ENCODE results near the gene ANKRD18A.
"Not testable (repeated sequence)": the region's sequence is repeated elsewhere in the genome, so short reads cannot be mapped to it uniquely, and the experiment has no call there.

ANKRD18A gene

DNA sequence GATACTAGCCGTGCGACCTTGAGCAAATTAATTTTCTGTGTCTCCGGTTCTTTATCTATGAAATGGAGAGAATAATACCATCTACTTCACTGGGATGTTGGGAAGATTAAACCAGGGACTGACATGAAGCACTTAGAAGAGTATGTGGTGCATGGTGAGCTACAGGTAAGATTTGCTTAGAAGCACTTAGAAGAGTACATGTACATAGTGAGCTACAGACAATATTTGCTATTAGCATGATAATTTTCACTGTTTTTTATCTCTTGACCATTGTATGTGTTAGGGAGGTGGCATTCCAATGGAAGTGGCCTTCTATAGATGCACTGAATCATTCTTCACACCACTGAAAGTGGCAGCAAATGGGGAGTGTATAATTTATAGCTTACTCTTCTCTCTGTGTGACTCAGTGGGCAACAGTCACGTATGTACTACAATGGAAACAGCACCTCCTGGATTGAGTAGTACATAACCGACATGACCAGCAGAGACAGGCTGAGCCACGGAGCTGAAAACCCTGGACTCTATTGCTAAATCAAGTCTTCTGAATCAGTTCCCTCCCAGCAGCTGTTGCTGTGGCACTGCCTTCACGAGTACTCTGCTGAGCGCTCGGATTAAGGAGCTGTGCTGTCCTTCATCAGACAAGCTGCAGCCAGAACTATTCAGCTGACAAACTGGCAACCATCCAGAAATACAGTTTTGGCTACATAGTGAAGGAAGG is 28.9 kb downstream of the ANKRD18A start:
- H4K20me1 ChIP-seq (ENCODE audit: low read depth, low read length): not testable (repeated sequence)

DNA sequence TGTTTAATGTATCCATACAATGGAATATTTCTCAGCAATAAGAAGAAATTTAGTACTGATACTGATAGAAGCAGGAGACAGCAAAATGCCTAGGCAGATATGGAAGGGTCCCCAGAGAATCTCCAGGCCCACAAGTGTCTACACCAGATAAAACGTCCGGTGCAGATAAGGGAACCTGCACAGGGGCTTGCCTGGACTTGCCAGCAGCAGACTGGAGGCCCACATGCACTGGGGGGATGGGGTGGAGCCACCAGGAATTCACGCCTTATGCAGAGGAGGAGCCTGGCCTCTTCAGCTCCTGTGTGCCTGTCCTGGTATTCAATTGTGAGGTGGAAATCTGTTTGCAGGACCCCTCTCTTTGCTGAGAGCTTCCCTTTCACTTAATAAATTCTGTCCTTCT is 36.6 kb downstream of the ANKRD18A start:
- H2AFZ ChIP-seq (ENCODE audit: low read depth, low read length, severe bottlenecking); H3K27me3 ChIP-seq (ENCODE audit: low read length); H3K4me3 ChIP-seq (ENCODE audit: insufficient read depth, low read length, poor library complexity, severe bottlenecking); H3K9me3 ChIP-seq (ENCODE audit: insufficient read depth, low read length); H3K9ac ChIP-seq (ENCODE audit: low read length); H3K79me2 ChIP-seq (ENCODE audit: insufficient read depth, low read length); H3K27ac ChIP-seq (ENCODE audit: low read depth, low read length); H4K20me1 ChIP-seq (ENCODE audit: low read depth, low read length); H3K4me2 ChIP-seq (ENCODE audit: low read depth, low read length, poor library complexity, severe bottlenecking); H3K36me3 ChIP-seq (ENCODE audit: low read length); H3F3A ChIP-seq (ENCODE audit: insufficient read depth); H3K9me2 ChIP-seq (replicated peaks; ENCODE audit: insufficient read depth, low read length): not testable (repeated sequence)

More for the DNA sequence above, 28.9 kb downstream of the ANKRD18A start:
- H3K27me3 ChIP-seq (ENCODE audit: low read length); H3K4me2 ChIP-seq (ENCODE audit: low read depth, low read length, poor library complexity, severe bottlenecking); H3K4me3 ChIP-seq (ENCODE audit: insufficient read depth, low read length, poor library complexity, severe bottlenecking); H3F3A ChIP-seq (ENCODE audit: insufficient read depth); H2AFZ ChIP-seq (ENCODE audit: low read depth, low read length, severe bottlenecking); H3K79me2 ChIP-seq (ENCODE audit: insufficient read depth, low read length); H3K9me3 ChIP-seq (ENCODE audit: insufficient read depth, low read length); H3K9me2 ChIP-seq (replicated peaks; ENCODE audit: insufficient read depth, low read length); H3K36me3 ChIP-seq (ENCODE audit: low read length); H3K27ac ChIP-seq (ENCODE audit: low read depth, low read length); H3K9ac ChIP-seq (ENCODE audit: low read length): not testable (repeated sequence)

DNA sequence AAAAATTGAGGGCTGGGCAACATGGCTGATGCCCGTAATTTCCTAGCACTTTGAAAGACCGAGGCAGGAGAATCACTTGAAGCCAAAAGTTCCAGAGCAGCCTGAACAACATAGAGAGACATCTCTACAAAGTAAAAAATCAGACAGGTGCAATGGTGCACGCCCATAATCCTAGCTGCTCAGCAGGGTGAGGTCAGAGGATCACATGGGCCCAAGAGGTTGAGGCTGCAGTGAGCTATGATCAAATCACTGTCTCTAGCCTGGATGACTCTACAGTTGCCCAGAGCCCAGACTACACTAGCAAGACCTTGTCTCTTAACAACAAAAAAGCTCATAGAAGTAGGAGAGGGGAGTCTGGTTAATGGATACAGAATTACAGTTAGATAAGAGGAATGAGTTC is 40.3 kb downstream of the ANKRD18A start:
- not testable (repeated sequence) for H3K79me2 ChIP-seq (ENCODE audit: insufficient read depth, low read length); H3K36me3 ChIP-seq (ENCODE audit: low read length); H3K9me2 ChIP-seq (replicated peaks; ENCODE audit: insufficient read depth, low read length); H3K4me2 ChIP-seq (ENCODE audit: low read depth, low read length, poor library complexity, severe bottlenecking); H3K27ac ChIP-seq (ENCODE audit: low read depth, low read length); H3K9me3 ChIP-seq (ENCODE audit: insufficient read depth, low read length); H2AFZ ChIP-seq (ENCODE audit: low read depth, low read length, severe bottlenecking); H4K20me1 ChIP-seq (ENCODE audit: low read depth, low read length); H3K4me3 ChIP-seq (ENCODE audit: insufficient read depth, low read length, poor library complexity, severe bottlenecking); H3F3A ChIP-seq (ENCODE audit: insufficient read depth); H3K27me3 ChIP-seq (ENCODE audit: low read length); H3K9ac ChIP-seq (ENCODE audit: low read length)

DNA sequence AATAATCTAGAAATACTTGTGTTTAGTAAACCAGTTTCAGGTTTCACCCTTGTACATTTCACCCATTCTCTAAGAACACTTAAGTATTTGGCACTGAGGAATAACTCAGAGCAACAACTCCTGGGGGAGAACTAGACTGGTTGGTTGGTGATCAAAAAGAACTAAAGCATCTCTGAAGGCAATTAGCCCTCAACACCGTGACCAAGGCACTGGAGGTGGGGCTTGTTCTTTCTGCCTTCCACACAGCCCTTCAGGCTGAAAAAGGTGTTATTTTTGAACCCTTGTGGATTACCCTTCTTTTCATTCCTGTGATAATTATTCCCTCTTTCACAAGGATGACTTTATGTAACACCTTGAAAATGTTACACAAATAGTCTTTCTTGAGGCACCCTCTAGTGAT is 44.2 kb downstream of the ANKRD18A start:
- H3K9ac ChIP-seq (ENCODE audit: low read length); H4K20me1 ChIP-seq (ENCODE audit: low read depth, low read length); H3F3A ChIP-seq (ENCODE audit: insufficient read depth); H3K79me2 ChIP-seq (ENCODE audit: insufficient read depth, low read length); H3K27me3 ChIP-seq (ENCODE audit: low read length); H3K9me3 ChIP-seq (ENCODE audit: insufficient read depth, low read length); H3K27ac ChIP-seq (ENCODE audit: low read depth, low read length); H3K36me3 ChIP-seq (ENCODE audit: low read length); H3K4me3 ChIP-seq (ENCODE audit: insufficient read depth, low read length, poor library complexity, severe bottlenecking); H3K4me2 ChIP-seq (ENCODE audit: low read depth, low read length, poor library complexity, severe bottlenecking); H2AFZ ChIP-seq (ENCODE audit: low read depth, low read length, severe bottlenecking); H3K9me2 ChIP-seq (replicated peaks; ENCODE audit: insufficient read depth, low read length): not testable (repeated sequence)

DNA sequence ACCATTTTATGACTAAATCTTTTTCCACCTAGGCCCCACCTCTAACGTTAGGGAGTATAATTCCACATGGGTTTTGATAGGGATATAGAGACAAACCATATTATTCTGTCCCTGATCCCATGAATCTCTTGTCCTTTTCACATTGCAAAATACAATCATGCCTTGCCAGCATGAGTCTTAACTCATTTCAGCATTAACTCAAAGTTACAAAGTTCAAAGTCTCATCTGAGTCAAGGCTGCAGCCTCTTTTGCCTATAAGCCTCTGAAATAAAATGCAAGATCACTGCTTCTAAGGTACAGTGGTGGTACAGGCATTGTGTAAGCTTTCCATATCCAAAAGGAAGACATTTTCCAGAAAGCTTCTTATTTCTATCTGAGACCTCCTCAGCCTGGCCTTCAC is 54.3 kb downstream of the ANKRD18A start:
- not testable (repeated sequence) for H3K36me3 ChIP-seq (ENCODE audit: low read length); H3K4me3 ChIP-seq (ENCODE audit: insufficient read depth, low read length, poor library complexity, severe bottlenecking); H3K27me3 ChIP-seq (ENCODE audit: low read length); H3K9ac ChIP-seq (ENCODE audit: low read length); H3K9me3 ChIP-seq (ENCODE audit: insufficient read depth, low read length); H3F3A ChIP-seq (ENCODE audit: insufficient read depth); H3K9me2 ChIP-seq (replicated peaks; ENCODE audit: insufficient read depth, low read length); H4K20me1 ChIP-seq (ENCODE audit: low read depth, low read length); H2AFZ ChIP-seq (ENCODE audit: low read depth, low read length, severe bottlenecking); H3K79me2 ChIP-seq (ENCODE audit: insufficient read depth, low read length); H3K4me2 ChIP-seq (ENCODE audit: low read depth, low read length, poor library complexity, severe bottlenecking); H3K27ac ChIP-seq (ENCODE audit: low read depth, low read length)

DNA sequence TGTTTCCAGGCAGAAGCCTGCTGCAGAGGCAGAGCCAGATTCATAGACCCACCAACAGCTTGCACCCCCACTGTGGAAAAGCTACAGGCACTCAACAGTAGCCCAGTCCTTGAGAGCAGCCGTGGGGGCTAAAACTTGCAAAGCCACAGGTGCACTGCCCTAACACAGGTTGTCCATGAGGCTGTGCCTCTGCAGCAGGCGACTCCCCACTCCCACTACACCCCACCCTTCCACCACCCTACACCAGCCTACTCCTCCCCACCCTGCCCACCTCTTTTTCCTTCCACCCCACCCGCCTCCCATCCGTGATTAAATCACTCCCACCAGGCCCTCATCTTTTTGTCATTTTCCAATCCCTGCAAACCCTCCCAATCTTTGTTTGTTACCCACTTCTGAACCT is 55.2 kb downstream of the ANKRD18A start:
- not testable (repeated sequence) for H4K20me1 ChIP-seq (ENCODE audit: low read depth, low read length); H3K9ac ChIP-seq (ENCODE audit: low read length); H3K9me3 ChIP-seq (ENCODE audit: insufficient read depth, low read length); H3K4me3 ChIP-seq (ENCODE audit: insufficient read depth, low read length, poor library complexity, severe bottlenecking); H3K36me3 ChIP-seq (ENCODE audit: low read length); H3K27ac ChIP-seq (ENCODE audit: low read depth, low read length); H3K79me2 ChIP-seq (ENCODE audit: insufficient read depth, low read length); H3K9me2 ChIP-seq (replicated peaks; ENCODE audit: insufficient read depth, low read length); H3K27me3 ChIP-seq (ENCODE audit: low read length); H3K4me2 ChIP-seq (ENCODE audit: low read depth, low read length, poor library complexity, severe bottlenecking); H3F3A ChIP-seq (ENCODE audit: insufficient read depth); H2AFZ ChIP-seq (ENCODE audit: low read depth, low read length, severe bottlenecking)

DNA sequence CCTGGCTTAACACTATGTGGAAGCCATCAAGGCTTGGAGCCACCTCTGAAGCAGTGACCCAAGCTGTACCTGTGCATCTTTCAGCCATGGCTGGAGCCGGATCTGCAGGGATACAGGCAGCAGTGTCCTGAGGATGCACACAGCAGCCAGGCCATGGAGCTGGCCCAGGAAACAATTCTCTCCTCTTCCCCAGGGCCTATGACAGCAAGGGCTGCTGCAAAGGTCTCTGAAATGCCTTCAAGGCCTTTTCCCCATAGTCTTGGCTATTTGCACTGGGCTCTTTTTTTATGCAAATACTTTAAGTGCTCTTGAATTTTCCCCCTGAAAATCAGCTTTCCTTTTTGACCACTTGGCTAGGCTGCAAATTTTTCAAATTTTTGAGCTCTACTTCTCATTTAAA is 56.5 kb downstream of the ANKRD18A start:
- H3F3A ChIP-seq (ENCODE audit: insufficient read depth); H2AFZ ChIP-seq (ENCODE audit: low read depth, low read length, severe bottlenecking); H3K4me2 ChIP-seq (ENCODE audit: low read depth, low read length, poor library complexity, severe bottlenecking); H3K36me3 ChIP-seq (ENCODE audit: low read length); H3K9me2 ChIP-seq (replicated peaks; ENCODE audit: insufficient read depth, low read length); H4K20me1 ChIP-seq (ENCODE audit: low read depth, low read length); H3K27me3 ChIP-seq (ENCODE audit: low read length); H3K9me3 ChIP-seq (ENCODE audit: insufficient read depth, low read length); H3K4me3 ChIP-seq (ENCODE audit: insufficient read depth, low read length, poor library complexity, severe bottlenecking); H3K27ac ChIP-seq (ENCODE audit: low read depth, low read length); H3K79me2 ChIP-seq (ENCODE audit: insufficient read depth, low read length); H3K9ac ChIP-seq (ENCODE audit: low read length): not testable (repeated sequence)

DNA sequence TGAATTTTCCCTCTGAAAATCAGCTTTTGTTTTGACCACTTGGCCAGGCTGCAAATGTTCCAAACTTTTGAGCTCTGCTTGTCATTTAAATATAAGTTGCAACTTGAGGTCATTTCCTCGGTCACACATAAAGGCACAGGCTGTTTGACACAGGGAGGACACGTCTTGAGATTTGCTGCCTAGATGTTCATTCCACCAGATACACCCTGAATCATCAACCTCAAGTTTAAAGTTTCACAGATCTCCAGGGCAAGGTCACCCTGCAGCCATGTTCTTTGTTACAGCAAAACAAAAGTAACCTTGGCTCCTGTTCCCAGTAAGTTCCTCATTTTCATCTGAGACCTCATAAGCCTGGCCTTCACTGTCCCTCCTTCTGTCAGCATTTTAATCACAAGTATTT is 59.3 kb downstream of the ANKRD18A start:
- H3K9me3 ChIP-seq (ENCODE audit: insufficient read depth, low read length); H3K27me3 ChIP-seq (ENCODE audit: low read length); H3K27ac ChIP-seq (ENCODE audit: low read depth, low read length); H3K4me3 ChIP-seq (ENCODE audit: insufficient read depth, low read length, poor library complexity, severe bottlenecking); H4K20me1 ChIP-seq (ENCODE audit: low read depth, low read length); H3K4me2 ChIP-seq (ENCODE audit: low read depth, low read length, poor library complexity, severe bottlenecking); H3F3A ChIP-seq (ENCODE audit: insufficient read depth); H3K36me3 ChIP-seq (ENCODE audit: low read length); H2AFZ ChIP-seq (ENCODE audit: low read depth, low read length, severe bottlenecking); H3K9ac ChIP-seq (ENCODE audit: low read length); H3K9me2 ChIP-seq (replicated peaks; ENCODE audit: insufficient read depth, low read length); H3K79me2 ChIP-seq (ENCODE audit: insufficient read depth, low read length): not testable (repeated sequence)
